HCT116 (cell line): Measurements from ENCODE around the gene CWC27. TPM values are rescaled to one million over a fixed set of nuclear protein-coding genes. Genes with fewer than 3 reads are reported as not detected.

Experiments
- ATAC-seq: fragments of 200-7000 bp; cut with Tn5 transposase; 2 replicates; pipeline ENCODE4 v1.9.1; 2020; ENCODE audit warnings: mild to moderate bottlenecking, moderate library complexity
- BruUV-seq: library from RNA; stranded (reverse); fragments of 400-500 nt; replicated peaks from 2 replicates; lab custom pipeline; 2021; lab: Mats Ljungman, UMichigan
- CTCF ChIA-PET: fragments of 300-600 bp; sonication (Branson Sonifier 250); formaldehyde crosslinking; loops from one replicate; lab custom pipeline; 2021; ENCODE audit warnings: antibody characterized with exemption; lab: Charles Lee
- POLR2A ChIA-PET: fragments of 300-600, 350-600 bp; sonication (Branson Sonifier 250); formaldehyde crosslinking; loops from one replicate; lab custom pipeline; 2021; ENCODE audit warnings: antibody characterized with exemption; lab: Charles Lee
- RAD21 ChIA-PET, 2 experiments: fragments of 300-600 bp; sonication (Branson Sonifier 250); formaldehyde crosslinking; loops; one replicate each; lab custom pipeline; 2023; ENCODE audit warnings: low total read pairs in 2 of 2; ENCODE audit not compliant: uncharacterized antibody in 2 of 2, unreplicated experiment in 2 of 2, low non-redundant PET in 1 of 2; lab: Charles Lee
- DNase-seq: peaks from one replicate; pipeline ENCODE4 v3.0.0-alpha.2; 2010; ENCODE audit warnings: low read depth, low spot score
- H2AFZ ChIP-seq: fragments of 200-600 bp; shearing (Covaris generic), sonication (generic); 2 replicates; pipeline ENCODE4 v1.6.1; 2017; ENCODE audit warnings: low read depth, mixed run types, mixed read lengths, antibody characterized with exemption, low read length; ENCODE audit not compliant: poor library complexity, severe bottlenecking
- H3K27ac ChIP-seq: 2 replicates; pipeline ENCODE4 v1.5.1; 2012; ENCODE audit warnings: low read depth, low read length
- H3K27me3 ChIP-seq: fragments of 200-600 bp; sonication (generic); 2 replicates; pipeline ENCODE4 v1.6.1; 2016; ENCODE audit warnings: mixed run types, low read length, mixed read lengths; ENCODE audit not compliant: insufficient read depth
- H3K36me3 ChIP-seq, 2 experiments: fragments of 200-500 bp in 1 of 2; fragments of 200-600 bp in 1 of 2; sonication (Bioruptor generic) in 1 of 2; sonication (generic) in 1 of 2; 2 replicates each; pipeline versions ENCODE4 v1.5.1 to v1.6.1; 2014 to 2016; ENCODE audit warnings: low read length in 2 of 2, inconsistent platforms in 1 of 2, mixed read lengths in 1 of 2, mixed run types in 1 of 2; ENCODE audit not compliant: insufficient read depth in 2 of 2, control insufficient read depth in 1 of 2
- H3K4me1 ChIP-seq, 2 experiments: fragments of 200-600 bp in 1 of 2; sonication (generic) in 1 of 2; 2 replicates each; pipeline versions ENCODE4 v1.5.1 to v1.6.1; 2012 to 2017; ENCODE audit warnings: low read length in 2 of 2, inconsistent platforms in 1 of 2, mild to moderate bottlenecking in 1 of 2, mixed read lengths in 1 of 2, mixed run types in 1 of 2, moderate library complexity in 1 of 2; ENCODE audit not compliant: insufficient read depth in 2 of 2, control insufficient read depth in 1 of 2
- H3K4me2 ChIP-seq: fragments of 200-600 bp; sonication (generic); 2 replicates; pipeline ENCODE4 v1.6.1; 2017; ENCODE audit warnings: mixed run types, low read length, mixed read lengths
- H3K4me3 ChIP-seq, 2 experiments: fragments of 200-600 bp in 1 of 2; sonication (generic) in 1 of 2; replicated peaks in 1 of 2; 2 replicates each; pipeline ENCODE4 v1.5.1; 2011 to 2016; ENCODE audit warnings: low read length in 2 of 2, control low read depth in 1 of 2, low read depth in 1 of 2, mild to moderate bottlenecking in 1 of 2, mixed read lengths in 1 of 2, mixed run types in 1 of 2
- H3K79me2 ChIP-seq: fragments of 200-600 bp; sonication (generic); 2 replicates; pipeline ENCODE4 v1.6.1; 2017; ENCODE audit warnings: mild to moderate bottlenecking, mixed run types, low read length, moderate library complexity, mixed read lengths; ENCODE audit not compliant: insufficient read depth
- H3K9ac ChIP-seq: fragments of 200-600 bp; sonication (generic); 2 replicates; pipeline ENCODE4 v1.6.1; 2016; ENCODE audit warnings: low read length, mixed read lengths
- H3K9me2 ChIP-seq: fragments of 200-600 bp; sonication (generic), shearing (Covaris generic); 2 replicates; pipeline ENCODE4 v1.6.1; 2017; ENCODE audit warnings: mixed run types, mild to moderate bottlenecking, moderate library complexity; ENCODE audit not compliant: insufficient read depth
- H3K9me3 ChIP-seq, 2 experiments: fragments of 200-500 bp in 1 of 2; fragments of 200-600 bp in 1 of 2; sonication (Bioruptor generic) in 1 of 2; sonication (generic) in 1 of 2; 2 replicates each; pipeline ENCODE4 v1.6.1; 2014 to 2017; ENCODE audit warnings: low read length in 2 of 2, mixed read lengths in 2 of 2, inconsistent platforms in 1 of 2, low read depth in 1 of 2, mild to moderate bottlenecking in 1 of 2, mixed run types in 1 of 2, moderate library complexity in 1 of 2; ENCODE audit not compliant: control insufficient read depth in 1 of 2, insufficient read depth in 1 of 2
- H4K20me1 ChIP-seq: fragments of 200-600 bp; sonication (generic), shearing (Covaris generic); 2 replicates; pipeline ENCODE4 v1.6.1; 2017; ENCODE audit warnings: mixed run types, mild to moderate bottlenecking, moderate library complexity; ENCODE audit not compliant: insufficient read depth
- CBX3 ChIP-seq: IDR thresholded peaks from 2 replicates; pipeline ENCODE4 v1.6.1; 2012; ENCODE audit warnings: low read depth
- CEBPB ChIP-seq: IDR thresholded peaks from 2 replicates; pipeline ENCODE4 v1.6.1; 2012; ENCODE audit warnings: low read depth
- EGR1 ChIP-seq: IDR thresholded peaks from 2 replicates; pipeline ENCODE4 v1.6.1; 2012; ENCODE audit warnings: low read depth
- EZH2 ChIP-seq: fragments of 200-600 bp; sonication (generic); IDR thresholded peaks from 2 replicates; pipeline ENCODE4 v1.6.1; 2017; ENCODE audit warnings: antibody characterized with exemption, mixed run types
- EZH2phosphoT487 ChIP-seq: fragments of 200-600 bp; IDR thresholded peaks from 2 replicates; pipeline ENCODE4 v1.6.1; 2018; ENCODE audit warnings: antibody characterized with exemption, borderline replicate concordance
- FOSL1 ChIP-seq: IDR thresholded peaks from 2 replicates; pipeline ENCODE4 v1.6.1; 2012; ENCODE audit warnings: low read depth
- JUND ChIP-seq: IDR thresholded peaks from 2 replicates; pipeline ENCODE4 v1.6.1; 2012
- POLR2A ChIP-seq: IDR thresholded peaks from 2 replicates; pipeline ENCODE4 v1.7.0; 2011; ENCODE audit warnings: borderline replicate concordance; ENCODE audit not compliant: insufficient read depth, insufficient read length; ENCODE audit errors: extremely low read depth
- POLR2AphosphoS5 ChIP-seq: IDR thresholded peaks from 2 replicates; pipeline ENCODE4 v1.6.1; 2011; ENCODE audit warnings: mild to moderate bottlenecking, low read depth, low read length, moderate library complexity
- RAD21 ChIP-seq: IDR thresholded peaks from 2 replicates; pipeline ENCODE4 v1.6.1; 2012; ENCODE audit warnings: low read depth, mild to moderate bottlenecking
- SIN3A ChIP-seq: IDR thresholded peaks from 2 replicates; pipeline ENCODE4 v1.6.1; 2012; ENCODE audit warnings: low read depth
- SP1 ChIP-seq: IDR thresholded peaks from 2 replicates; pipeline ENCODE4 v1.6.1; 2012; ENCODE audit warnings: low read depth
- SRF ChIP-seq: IDR thresholded peaks from 2 replicates; pipeline ENCODE4 v1.6.1; 2012; ENCODE audit warnings: low read depth
- YY1 ChIP-seq: IDR thresholded peaks from 2 replicates; pipeline ENCODE4 v1.6.1; 2011; ENCODE audit warnings: low read length, low read depth, moderate library complexity, mild to moderate bottlenecking; ENCODE audit not compliant: insufficient replicate concordance; ENCODE audit errors: extremely low read depth
- ZFX ChIP-seq: fragments of 450-650 bp; IDR thresholded peaks from 2 replicates; pipeline ENCODE4 v1.6.1; 2017
- ZNF274 ChIP-seq: fragments of 200-500 bp; sonication (Bioruptor generic); IDR thresholded peaks from 2 replicates; pipeline ENCODE4 v1.6.1; 2014; ENCODE audit warnings: mild to moderate bottlenecking, low read depth, low read length, inconsistent platforms
- intact Hi-C: fragments of 100-400 bp; cut with micrococcal nuclease; formaldehyde crosslinking; loops from 2 replicates; pipeline ENCODE4 v1.10.0; 2022
- total RNA-seq: library from RNA; stranded (reverse); gene quantifications from one replicate; pipeline ENCODE4 v1.2.1, GENCODE V29; 2021; ENCODE audit not compliant: unreplicated experiment
- TF ChIP-seq, protein P1 (sequence below): IDR thresholded peaks from 2 replicates; pipeline ENCODE4 v1.6.1; 2011; ENCODE audit warnings: mild to moderate bottlenecking, low read length, moderate library complexity; ENCODE audit not compliant: insufficient replicate concordance; ENCODE audit errors: extremely low read depth
- TF ChIP-seq, protein P2 (sequence below): IDR thresholded peaks from 2 replicates; pipeline ENCODE4 v1.6.1; 2012
- TF ChIP-seq, protein P3 (sequence below): IDR thresholded peaks from 2 replicates; pipeline ENCODE4 v1.6.1; 2012

The CWC27 gene
- total RNA-seq, 1 experiment from 2014 or later, result 29.1 TPM

DNA sequence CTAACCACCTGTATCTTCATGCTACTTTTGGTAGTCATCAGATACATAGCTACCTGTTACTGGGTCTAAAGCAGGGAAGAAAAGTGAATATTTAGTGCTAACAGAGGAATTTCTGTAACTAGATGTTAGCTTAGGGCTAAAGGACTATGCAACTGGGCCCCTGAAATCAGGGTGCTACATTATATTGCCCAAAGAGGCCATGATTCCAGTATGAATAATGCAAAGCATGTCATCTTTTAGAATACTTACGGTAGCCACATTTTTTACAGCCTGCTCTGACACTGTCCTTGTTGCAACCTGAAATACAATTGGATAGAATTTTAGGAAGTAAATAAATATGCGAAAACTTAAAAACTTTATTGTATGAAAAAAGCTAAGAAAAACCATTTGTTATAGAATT lies 14.7 kb upstream of the CWC27 start:
- no peak overlapping the region for H2AFZ ChIP-seq
- no peak overlapping the region for H3K4me2 ChIP-seq
- ATAC-seq, result no peak
- no peaks in the 10 kb centered on the region for H3K9me2 ChIP-seq
- RAD21 ChIA-PET, result no interaction called here
- POLR2A ChIA-PET, result no interaction called here
- TF ChIP-seq CEBPB, result no peak
- TF ChIP-seq SP1, result no peak
- no peak for TF ChIP-seq SRF
- TF ChIP-seq POLR2A, result no peak
- no peak for TF ChIP-seq ZFX
- TF ChIP-seq CBX3, result no peak
- no peak for TF ChIP-seq POLR2AphosphoS5
- TF ChIP-seq, protein P1, sequence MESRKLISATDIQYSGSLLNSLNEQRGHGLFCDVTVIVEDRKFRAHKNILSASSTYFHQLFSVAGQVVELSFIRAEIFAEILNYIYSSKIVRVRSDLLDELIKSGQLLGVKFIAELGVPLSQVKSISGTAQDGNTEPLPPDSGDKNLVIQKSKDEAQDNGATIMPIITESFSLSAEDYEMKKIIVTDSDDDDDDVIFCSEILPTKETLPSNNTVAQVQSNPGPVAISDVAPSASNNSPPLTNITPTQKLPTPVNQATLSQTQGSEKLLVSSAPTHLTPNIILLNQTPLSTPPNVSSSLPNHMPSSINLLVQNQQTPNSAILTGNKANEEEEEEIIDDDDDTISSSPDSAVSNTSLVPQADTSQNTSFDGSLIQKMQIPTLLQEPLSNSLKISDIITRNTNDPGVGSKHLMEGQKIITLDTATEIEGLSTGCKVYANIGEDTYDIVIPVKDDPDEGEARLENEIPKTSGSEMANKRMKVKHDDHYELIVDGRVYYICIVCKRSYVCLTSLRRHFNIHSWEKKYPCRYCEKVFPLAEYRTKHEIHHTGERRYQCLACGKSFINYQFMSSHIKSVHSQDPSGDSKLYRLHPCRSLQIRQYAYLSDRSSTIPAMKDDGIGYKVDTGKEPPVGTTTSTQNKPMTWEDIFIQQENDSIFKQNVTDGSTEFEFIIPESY, result no peak
- TF ChIP-seq ZNF274, result no peak
- TF ChIP-seq EZH2phosphoT487, result no peak
- TF ChIP-seq EZH2, result no peak
- no peak for TF ChIP-seq YY1
- TF ChIP-seq, protein P2, sequence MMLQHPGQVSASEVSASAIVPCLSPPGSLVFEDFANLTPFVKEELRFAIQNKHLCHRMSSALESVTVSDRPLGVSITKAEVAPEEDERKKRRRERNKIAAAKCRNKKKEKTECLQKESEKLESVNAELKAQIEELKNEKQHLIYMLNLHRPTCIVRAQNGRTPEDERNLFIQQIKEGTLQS, result no peak
- TF ChIP-seq, protein P3, sequence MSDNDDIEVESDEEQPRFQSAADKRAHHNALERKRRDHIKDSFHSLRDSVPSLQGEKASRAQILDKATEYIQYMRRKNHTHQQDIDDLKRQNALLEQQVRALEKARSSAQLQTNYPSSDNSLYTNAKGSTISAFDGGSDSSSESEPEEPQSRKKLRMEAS, result no peak
- no peak for TF ChIP-seq EGR1
- TF ChIP-seq RAD21, result no peak
- no peak for TF ChIP-seq FOSL1
- no peak for TF ChIP-seq SIN3A
- TF ChIP-seq JUND, result no peak
- H3K9ac ChIP-seq, result no peak overlapping the region
- no peak overlapping the region for H3K4me3 ChIP-seq
- no peaks in the 10 kb centered on the region for H3K27me3 ChIP-seq
- BruUV-seq, result no TSS peak
- no peaks in the 10 kb centered on the region for H3K9me3 ChIP-seq
- intact Hi-C loops, result no loop called here
- H3K27ac ChIP-seq, result no peak overlapping the region
- no peaks in the 10 kb centered on the region for H3K4me1 ChIP-seq
- CTCF ChIA-PET, result no interaction called here
- H4K20me1 ChIP-seq, result no peaks in the 10 kb centered on the region; the same call in 1 of the 2 replicates
- peaks cover 54% of the 10 kb centered on the region for H3K79me2 ChIP-seq
- DNase-seq, result no peak
- H3K36me3 ChIP-seq, result no peaks in the 10 kb centered on the region; a peak in 1 of 4 replicates
